ENCODE measurements around the gene EDRF1.

Gene EDRF1, protein sequence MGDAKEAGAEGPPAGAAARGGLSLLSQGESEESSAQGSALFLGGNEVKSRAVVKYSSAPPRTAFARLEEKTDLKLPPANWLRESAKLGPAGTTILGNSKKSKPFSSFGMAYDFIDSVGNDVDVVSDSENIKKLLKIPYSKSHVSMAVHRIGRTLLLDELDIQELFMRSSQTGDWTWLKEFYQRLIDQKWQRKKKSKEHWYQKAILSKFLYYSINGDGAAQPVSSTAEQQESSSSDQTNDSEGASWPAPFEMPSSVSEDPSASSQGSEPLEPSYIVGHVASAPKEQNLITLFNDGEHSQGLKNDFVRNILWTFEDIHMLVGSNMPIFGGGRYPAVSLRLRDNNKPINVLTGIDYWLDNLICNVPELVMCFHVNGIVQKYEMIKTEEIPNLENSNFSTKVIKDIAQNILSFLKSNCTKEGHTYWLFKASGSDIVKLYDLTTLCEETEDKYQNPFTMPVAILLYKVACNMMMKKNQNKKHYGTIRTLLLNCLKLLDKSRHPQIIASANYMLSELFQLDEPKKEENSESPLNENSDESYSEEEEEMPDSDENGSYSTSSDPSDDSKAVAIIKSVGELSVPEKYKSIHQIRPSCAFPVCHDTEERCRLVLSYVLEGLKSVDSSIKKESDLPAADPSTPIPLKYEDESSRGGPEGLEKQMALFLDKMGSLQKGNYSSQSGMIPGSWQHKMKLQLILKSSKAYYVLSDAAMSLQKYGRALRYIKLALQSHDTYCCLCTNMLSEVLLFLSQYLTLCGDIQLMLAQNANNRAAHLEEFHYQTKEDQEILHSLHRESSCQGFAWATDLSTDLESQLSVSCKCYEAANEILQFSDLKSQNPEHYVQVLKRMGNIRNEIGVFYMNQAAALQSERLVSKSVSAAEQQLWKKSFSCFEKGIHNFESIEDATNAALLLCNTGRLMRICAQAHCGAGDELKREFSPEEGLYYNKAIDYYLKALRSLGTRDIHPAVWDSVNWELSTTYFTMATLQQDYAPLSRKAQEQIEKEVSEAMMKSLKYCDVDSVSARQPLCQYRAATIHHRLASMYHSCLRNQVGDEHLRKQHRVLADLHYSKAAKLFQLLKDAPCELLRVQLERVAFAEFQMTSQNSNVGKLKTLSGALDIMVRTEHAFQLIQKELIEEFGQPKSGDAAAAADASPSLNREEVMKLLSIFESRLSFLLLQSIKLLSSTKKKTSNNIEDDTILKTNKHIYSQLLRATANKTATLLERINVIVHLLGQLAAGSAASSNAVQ

DNA sequence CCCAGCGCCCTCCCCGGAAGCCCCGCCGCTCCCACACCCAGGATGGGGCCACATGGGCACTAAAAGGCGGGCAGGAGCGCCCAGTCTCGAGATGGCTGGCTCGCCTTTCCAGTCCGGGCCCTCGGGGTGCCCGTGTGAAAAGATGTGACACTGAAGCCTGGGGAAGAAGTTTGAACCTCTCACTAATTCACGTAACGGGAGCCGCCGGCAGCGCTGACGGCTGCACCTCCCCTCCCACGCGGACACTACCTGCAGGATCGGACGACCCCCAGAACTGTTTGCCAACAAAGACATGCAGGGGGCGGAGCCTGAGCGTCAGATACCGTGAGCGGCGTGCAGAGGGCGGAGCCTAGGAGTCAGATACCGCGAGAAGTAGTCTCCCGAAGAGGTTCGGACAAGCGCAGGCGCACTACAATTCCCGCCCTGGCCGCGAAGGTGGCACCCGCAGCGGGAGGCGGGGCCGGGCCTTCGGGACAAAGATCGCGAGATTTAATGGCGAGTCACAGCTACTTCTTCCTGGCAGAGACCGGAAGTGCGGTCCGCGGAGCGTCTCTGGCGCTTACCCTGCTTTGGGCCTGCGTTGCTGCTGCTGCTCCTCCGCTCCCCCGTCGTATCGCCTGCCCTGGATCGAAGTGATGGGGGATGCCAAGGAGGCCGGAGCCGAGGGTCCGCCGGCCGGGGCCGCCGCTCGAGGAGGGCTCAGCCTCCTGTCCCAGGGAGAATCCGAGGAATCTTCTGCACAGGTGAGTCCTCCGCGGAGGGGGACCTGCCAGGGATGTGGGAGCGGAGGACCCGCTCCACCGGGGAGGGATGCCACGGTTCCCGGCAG is at the start of gene EDRF1:
EDRF1 (plus strand) TSS at position 537 of the 829 bp plus-strand sequence; CDS start at position 636, 99 bp downstream.
- Histone ChIP-seq H3K36me3 (ENCODE audit: control insufficient read depth, insufficient read depth, low read length) (peaks cover 34% of the 10 kb centered on the region), H3K9me3 (ENCODE audit: control insufficient read depth, insufficient read depth, low read length) (no peaks in the 10 kb centered on the region), H3K4me1 (ENCODE audit: control insufficient read depth, insufficient read depth, low read length) (peaks cover 3% of the 10 kb centered on the region; the same call in 1 of the 2 replicates), H3K27me3 (ENCODE audit: control insufficient read depth, insufficient read depth, low read length) (no peaks in the 10 kb centered on the region), H3K9ac (ENCODE audit: low read depth, low read length) (peak within 1 kb of the TSS; percentile 92), H3K27ac (ENCODE audit: low read depth, low read length) (peak within 1 kb of the TSS; percentile 87), H3K4me3 (ENCODE audit: low read depth, low read length) (peak within 1 kb of the TSS; percentile 98)

DNA sequence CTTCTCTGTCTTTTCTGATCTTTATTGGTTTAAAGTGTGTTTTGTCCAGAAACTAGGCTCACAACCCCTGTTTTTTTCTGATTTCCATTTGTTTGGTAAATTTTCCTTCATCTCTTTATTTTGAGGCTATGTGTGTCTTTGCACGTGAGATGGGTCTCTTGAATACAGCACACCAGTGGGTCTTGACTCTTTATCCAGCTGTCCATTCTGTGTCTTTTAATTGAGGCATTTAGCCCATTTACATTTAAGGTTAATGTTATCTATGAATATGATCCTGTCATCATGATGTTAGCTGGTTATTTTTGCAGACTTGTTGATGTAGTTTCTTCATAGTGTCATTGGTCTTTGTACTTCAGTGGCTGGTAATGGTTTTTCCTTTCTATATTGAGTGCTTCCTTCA is 46.6 kb upstream of the EDRF1 start:
- Histone ChIP-seq H3K27ac (ENCODE audit: low read depth, low read length) (no peak overlapping the region), H3K9me3 (ENCODE audit: control insufficient read depth, insufficient read depth, low read length) (no peaks in the 10 kb centered on the region), H3K27me3 (ENCODE audit: control insufficient read depth, insufficient read depth, low read length) (no peaks in the 10 kb centered on the region), H3K9ac (ENCODE audit: low read depth, low read length) (no peak overlapping the region), H3K4me1 (ENCODE audit: control insufficient read depth, insufficient read depth, low read length) (no peaks in the 10 kb centered on the region), H3K4me3 (ENCODE audit: low read depth, low read length) (no peak overlapping the region), H3K36me3 (ENCODE audit: control insufficient read depth, insufficient read depth, low read length) (no peaks in the 10 kb centered on the region)

DNA sequence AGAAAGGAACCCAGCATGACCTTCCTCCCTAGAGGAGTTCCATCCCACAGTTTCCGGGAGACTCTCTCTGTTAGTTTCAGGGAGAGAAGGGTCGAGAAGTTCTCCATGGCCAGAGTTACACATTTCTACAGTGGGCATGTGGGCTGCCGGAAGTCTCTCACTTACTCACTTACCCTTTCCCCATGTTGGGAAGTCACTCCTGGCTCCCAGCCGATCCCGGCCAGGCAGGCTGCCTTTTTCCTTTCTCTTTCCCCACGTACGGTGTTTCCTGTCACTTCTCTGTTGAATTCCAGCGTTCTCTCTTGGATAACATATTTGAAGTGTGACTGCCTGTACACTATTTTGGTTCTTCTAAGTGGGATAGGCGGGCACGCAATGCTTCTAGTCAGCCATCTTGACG is 40.1 kb upstream of the EDRF1 start:
- Histone ChIP-seq H3K36me3 (ENCODE audit: control insufficient read depth, insufficient read depth, low read length) (no peaks in the 10 kb centered on the region), H3K4me3 (ENCODE audit: low read depth, low read length) (no peak overlapping the region), H3K9ac (ENCODE audit: low read depth, low read length) (no peak overlapping the region), H3K27ac (ENCODE audit: low read depth, low read length) (no peak overlapping the region), H3K27me3 (ENCODE audit: control insufficient read depth, insufficient read depth, low read length) (no peaks in the 10 kb centered on the region), H3K4me1 (ENCODE audit: control insufficient read depth, insufficient read depth, low read length) (no peaks in the 10 kb centered on the region), H3K9me3 (ENCODE audit: control insufficient read depth, insufficient read depth, low read length) (no peaks in the 10 kb centered on the region)

DNA sequence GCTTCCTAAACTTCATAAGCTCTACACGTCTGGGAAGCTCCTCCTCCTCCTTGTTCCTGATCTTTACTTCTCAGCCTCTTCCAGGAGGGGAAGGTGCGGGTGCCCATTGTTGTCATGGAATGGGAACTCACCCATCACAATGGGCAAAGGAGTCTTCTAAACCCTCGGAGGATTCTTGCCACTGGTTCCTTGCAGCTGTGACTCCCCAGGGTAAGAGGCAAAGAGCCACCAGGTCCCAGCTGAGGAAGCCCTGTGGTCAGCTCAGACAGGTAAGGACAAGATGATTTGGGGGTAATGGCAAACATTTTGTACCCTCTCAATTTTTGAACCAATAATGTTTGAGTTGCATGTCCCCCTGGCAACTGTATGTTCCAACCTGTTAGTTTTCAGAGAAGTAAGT is 36.4 kb upstream of the EDRF1 start, which contains the start of gene TEX36:
TEX36 (minus strand) TSS at position 101 of the 400 bp plus-strand sequence. CDS start 174 bp downstream, outside the sequence.
- Histone ChIP-seq H3K36me3 (ENCODE audit: control insufficient read depth, insufficient read depth, low read length) (no peaks in the 10 kb centered on the region), H3K4me3 (ENCODE audit: low read depth, low read length) (no peak within 1 kb of the TSS), H3K27ac (ENCODE audit: low read depth, low read length) (no peak within 1 kb of the TSS), H3K9me3 (ENCODE audit: control insufficient read depth, insufficient read depth, low read length) (no peaks in the 10 kb centered on the region), H3K27me3 (ENCODE audit: control insufficient read depth, insufficient read depth, low read length) (no peaks in the 10 kb centered on the region), H3K9ac (ENCODE audit: low read depth, low read length) (no peak within 1 kb of the TSS), H3K4me1 (ENCODE audit: control insufficient read depth, insufficient read depth, low read length) (0 out of 2 replicates have a peak, but pooled peaks cover 2% of the 10 kb centered on the region)

DNA sequence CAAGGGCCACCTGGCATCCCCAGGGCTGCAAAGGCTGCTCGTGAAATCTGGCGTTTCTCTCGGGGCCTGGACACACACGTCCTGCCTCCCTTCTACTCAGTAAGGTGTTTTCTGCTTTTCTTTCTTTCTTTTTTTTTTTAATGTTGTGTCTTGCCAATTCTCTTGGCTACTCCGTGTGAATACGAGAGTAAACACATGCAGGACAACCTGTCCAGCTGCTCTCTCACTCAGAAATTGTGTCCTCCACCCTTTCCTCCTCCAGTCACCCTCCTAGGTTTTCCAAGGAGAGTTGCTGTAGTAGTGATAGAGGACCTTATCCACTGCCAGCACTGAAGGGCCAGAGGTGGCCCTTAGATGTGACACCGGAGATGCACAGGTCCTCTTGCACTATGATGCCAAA is 35.7 kb upstream of the EDRF1 start:
- H3K9ac ChIP-seq (ENCODE audit: low read depth, low read length) = no peak overlapping the region
- H3K27me3 ChIP-seq (ENCODE audit: control insufficient read depth, insufficient read depth, low read length) = no peaks in the 10 kb centered on the region
- no peak overlapping the region for H3K4me3 ChIP-seq (ENCODE audit: low read depth, low read length)
- H3K4me1 ChIP-seq (ENCODE audit: control insufficient read depth, insufficient read depth, low read length) = 0 out of 2 replicates have a peak, but pooled peaks cover 2% of the 10 kb centered on the region
- H3K36me3 ChIP-seq (ENCODE audit: control insufficient read depth, insufficient read depth, low read length) = no peaks in the 10 kb centered on the region
- H3K9me3 ChIP-seq (ENCODE audit: control insufficient read depth, insufficient read depth, low read length) = no peaks in the 10 kb centered on the region
- no peak overlapping the region for H3K27ac ChIP-seq (ENCODE audit: low read depth, low read length)

DNA sequence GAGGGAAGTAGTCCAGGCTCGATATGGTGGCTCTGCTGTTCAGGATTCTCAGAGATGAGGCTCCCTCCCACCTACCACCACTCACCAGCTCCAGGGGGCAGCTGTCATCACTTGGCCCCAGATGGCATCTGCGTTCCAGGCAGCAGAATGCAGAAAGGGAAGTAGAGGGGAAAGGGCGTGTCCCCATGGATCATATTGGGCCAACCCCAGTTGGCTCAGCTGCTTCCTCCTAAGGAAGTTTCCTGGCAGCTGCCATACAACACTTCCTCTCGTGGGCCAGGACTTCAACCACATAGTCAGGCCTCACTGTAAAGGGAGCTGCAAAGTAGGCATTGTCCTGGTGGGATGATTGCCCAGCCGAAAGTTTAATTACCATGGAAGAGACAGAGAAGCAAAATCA is 34.9 kb upstream of the EDRF1 start:
- Histone ChIP-seq H3K9ac (ENCODE audit: low read depth, low read length) (no peak overlapping the region), H3K27ac (ENCODE audit: low read depth, low read length) (no peak overlapping the region), H3K4me3 (ENCODE audit: low read depth, low read length) (no peak overlapping the region)

DNA sequence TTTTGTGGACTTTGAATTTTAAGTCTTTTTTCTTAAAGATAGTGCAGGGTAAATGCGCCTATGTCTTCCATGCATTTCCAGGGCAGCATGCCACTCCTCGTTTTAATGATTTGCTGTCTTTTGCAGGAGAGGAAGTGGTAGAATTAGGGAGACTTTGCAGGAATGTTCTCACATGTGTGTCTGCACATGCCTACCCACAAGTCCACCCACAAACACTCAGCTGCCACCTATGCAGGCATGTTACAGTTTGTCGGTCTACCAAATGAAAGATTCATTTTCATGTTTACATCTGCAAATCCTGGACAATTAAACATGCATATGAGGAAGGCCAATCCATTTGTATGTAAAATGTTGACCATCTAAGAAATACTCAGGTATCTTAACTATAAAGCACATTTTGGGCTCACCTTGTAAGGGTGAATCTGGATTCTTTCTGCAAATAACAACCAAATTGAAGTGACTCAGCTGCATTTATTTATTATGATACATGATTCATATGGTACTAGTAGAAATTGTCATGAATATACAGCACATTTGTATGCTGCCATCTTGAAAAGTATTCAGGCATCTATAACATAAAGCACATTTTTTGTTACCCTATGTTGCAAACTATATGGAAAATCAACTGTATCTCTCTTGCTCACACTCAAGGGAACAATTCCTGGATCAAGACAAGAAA is 31.9 kb upstream of the EDRF1 start:
- Histone ChIP-seq H3K9ac (ENCODE audit: low read depth, low read length) (no peak overlapping the region), H3K36me3 (ENCODE audit: control insufficient read depth, insufficient read depth, low read length) (no peaks in the 10 kb centered on the region), H3K4me1 (ENCODE audit: control insufficient read depth, insufficient read depth, low read length) (0 out of 2 replicates have a peak, but pooled peaks cover 2% of the 10 kb centered on the region), H3K9me3 (ENCODE audit: control insufficient read depth, insufficient read depth, low read length) (no peaks in the 10 kb centered on the region), H3K27me3 (ENCODE audit: control insufficient read depth, insufficient read depth, low read length) (no peaks in the 10 kb centered on the region), H3K27ac (ENCODE audit: low read depth, low read length) (no peak overlapping the region), H3K4me3 (ENCODE audit: low read depth, low read length) (no peak overlapping the region)

More for the DNA sequence above, 34.9 kb upstream of the EDRF1 start:
- no peaks in the 10 kb centered on the region for H3K27me3 ChIP-seq (ENCODE audit: control insufficient read depth, insufficient read depth, low read length)
- H3K4me1 ChIP-seq (ENCODE audit: control insufficient read depth, insufficient read depth, low read length) = 0 out of 2 replicates have a peak, but pooled peaks cover 2% of the 10 kb centered on the region
- no peaks in the 10 kb centered on the region for H3K36me3 ChIP-seq (ENCODE audit: control insufficient read depth, insufficient read depth, low read length)
- no peaks in the 10 kb centered on the region for H3K9me3 ChIP-seq (ENCODE audit: control insufficient read depth, insufficient read depth, low read length)

DNA sequence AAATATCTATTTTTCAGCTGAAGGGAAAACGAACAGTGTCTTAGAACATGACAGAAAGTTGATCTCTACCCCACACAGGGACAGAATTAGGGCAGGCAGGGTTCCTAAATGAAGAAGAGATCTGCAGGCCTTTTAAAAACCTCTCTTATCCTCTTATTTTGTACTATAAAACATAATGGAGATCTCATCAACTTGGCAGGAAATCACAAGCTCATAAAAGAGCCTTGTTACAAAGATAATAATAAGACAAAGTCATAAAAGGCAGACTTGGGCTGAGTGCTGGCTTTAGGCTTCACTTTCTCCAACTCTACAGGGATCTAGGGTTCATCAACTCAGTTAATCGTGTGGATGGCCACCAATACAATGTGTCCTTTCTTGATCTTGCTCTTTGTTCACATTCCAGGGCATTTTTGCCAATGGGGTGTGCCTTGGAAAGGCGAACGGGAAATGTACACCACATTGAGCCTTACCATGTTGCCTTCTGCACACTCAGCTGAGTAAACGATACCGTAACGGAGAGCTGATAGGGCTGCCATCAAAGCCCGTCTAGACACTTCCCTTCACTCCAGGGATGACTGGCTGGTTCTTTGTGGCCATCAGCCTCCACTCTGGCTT is 29.4 kb upstream of the EDRF1 start:
- H3K9me3 ChIP-seq (ENCODE audit: control insufficient read depth, insufficient read depth, low read length) = no peaks in the 10 kb centered on the region
- no peak overlapping the region for H3K27ac ChIP-seq (ENCODE audit: low read depth, low read length)
- 0 out of 2 replicates have a peak, but pooled peaks cover 2% of the 10 kb centered on the region for H3K4me1 ChIP-seq (ENCODE audit: control insufficient read depth, insufficient read depth, low read length)
- no peaks in the 10 kb centered on the region for H3K36me3 ChIP-seq (ENCODE audit: control insufficient read depth, insufficient read depth, low read length)
- H3K27me3 ChIP-seq (ENCODE audit: control insufficient read depth, insufficient read depth, low read length) = no peaks in the 10 kb centered on the region
- H3K4me3 ChIP-seq (ENCODE audit: low read depth, low read length) = no peak overlapping the region
- H3K9ac ChIP-seq (ENCODE audit: low read depth, low read length) = no peak overlapping the region

DNA sequence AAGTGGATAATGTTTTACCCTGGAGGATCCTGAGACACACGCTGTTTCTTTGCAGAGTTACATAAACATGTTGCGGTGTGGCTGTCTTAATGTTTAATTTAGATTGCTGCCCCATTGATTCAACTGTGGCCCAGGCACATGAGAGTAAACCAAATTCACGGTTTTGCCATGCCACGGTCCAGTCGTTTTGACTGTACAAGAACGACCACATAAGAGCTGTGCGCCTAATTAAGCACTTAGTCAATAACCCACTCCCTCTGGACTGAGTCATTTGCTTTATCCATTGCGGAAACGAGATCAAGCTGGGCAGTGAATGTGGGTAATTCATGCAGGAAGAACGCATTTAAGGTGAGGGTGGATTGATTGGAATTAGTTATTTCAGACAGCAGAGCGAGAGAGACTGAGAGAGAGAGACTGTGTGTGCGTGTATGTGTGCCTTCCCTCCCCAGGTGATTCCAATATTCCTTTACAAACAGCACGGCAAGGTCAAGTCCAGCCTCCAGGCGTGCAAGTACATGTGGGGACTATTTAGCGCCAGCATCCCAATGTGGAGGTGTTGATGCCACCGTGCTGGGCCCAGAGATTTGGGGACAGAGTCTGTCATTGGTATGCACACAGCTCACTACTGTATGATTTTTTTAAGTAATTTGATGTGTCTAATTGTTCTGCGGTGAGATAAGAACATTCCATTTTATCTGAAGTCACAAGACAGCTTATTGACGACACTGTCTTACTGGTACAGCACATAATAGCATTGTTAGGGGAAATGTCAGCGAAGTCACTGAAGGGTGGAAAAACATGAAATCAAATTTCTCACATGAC is 28.1 kb upstream of the EDRF1 start:
- no peak overlapping the region for H3K27ac ChIP-seq (ENCODE audit: low read depth, low read length)
- H3K36me3 ChIP-seq (ENCODE audit: control insufficient read depth, insufficient read depth, low read length) = no peaks in the 10 kb centered on the region
- H3K27me3 ChIP-seq (ENCODE audit: control insufficient read depth, insufficient read depth, low read length) = no peaks in the 10 kb centered on the region
- no peaks in the 10 kb centered on the region for H3K9me3 ChIP-seq (ENCODE audit: control insufficient read depth, insufficient read depth, low read length)
- no peak overlapping the region for H3K9ac ChIP-seq (ENCODE audit: low read depth, low read length)
- 0 out of 2 replicates have a peak, but pooled peaks cover 2% of the 10 kb centered on the region for H3K4me1 ChIP-seq (ENCODE audit: control insufficient read depth, insufficient read depth, low read length)
- H3K4me3 ChIP-seq (ENCODE audit: low read depth, low read length) = no peak overlapping the region

Measured in HUES48 (cell line).